ENCODE data around the gene TRPM3. TPM values are rescaled to one million over a fixed set of nuclear protein-coding genes. Genes with fewer than 3 reads are reported as not detected.

The TRPM3 gene
- total RNA-seq, 2 donors from 2014 or later: not detected

- no peak overlapping the region for H3K27ac Mint-ChIP-seq
- DNase-seq (no peak), ATAC-seq (replicated peaks in 1 of 2) (no peak)
- no peaks in the 10 kb centered on the region for H3K4me1 Mint-ChIP-seq (ENCODE audit: low read depth)
- no peak overlapping the region for H3K4me3 Mint-ChIP-seq
- no peaks in the 10 kb centered on the region for H3K27me3 Mint-ChIP-seq (ENCODE audit: low read depth)
- peaks cover 2 to 4% of the 10 kb centered on the region in 2 donors for H3K9me3 Mint-ChIP-seq
- no peaks in the 10 kb centered on the region for H3K36me3 Mint-ChIP-seq (ENCODE audit: insufficient read depth in 2 of 2)
These were observed 30.5 kb downstream of the TRPM3 start for GRCh38 chr9:71090896-71091295.

DNA sequence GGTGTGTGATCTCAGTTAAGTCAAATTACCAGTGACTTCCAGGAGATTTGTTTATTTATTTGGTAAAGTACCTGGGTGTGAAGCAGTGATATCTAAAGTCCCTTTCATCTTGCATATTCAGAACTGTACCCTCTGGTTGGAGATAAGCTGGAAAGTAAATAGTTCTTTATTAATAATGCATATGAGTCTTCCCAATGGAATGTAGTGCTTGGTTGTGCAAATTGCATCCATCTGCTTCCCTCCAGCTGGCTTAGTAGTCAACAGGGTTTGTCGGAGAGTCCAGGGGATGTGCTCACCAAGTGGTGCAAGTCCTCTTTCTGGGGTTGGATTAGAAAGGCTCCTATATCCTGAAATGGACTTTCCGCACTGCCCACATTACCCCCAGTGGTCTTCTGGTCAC is 42.0 kb downstream of the TRPM3 start:
- Mint-ChIP-seq H3K36me3 (ENCODE audit: insufficient read depth in 2 of 2) (no peaks in the 10 kb centered on the region), H3K27me3 (ENCODE audit: low read depth) (no peaks in the 10 kb centered on the region)
- DNase-seq: no peak

DNA sequence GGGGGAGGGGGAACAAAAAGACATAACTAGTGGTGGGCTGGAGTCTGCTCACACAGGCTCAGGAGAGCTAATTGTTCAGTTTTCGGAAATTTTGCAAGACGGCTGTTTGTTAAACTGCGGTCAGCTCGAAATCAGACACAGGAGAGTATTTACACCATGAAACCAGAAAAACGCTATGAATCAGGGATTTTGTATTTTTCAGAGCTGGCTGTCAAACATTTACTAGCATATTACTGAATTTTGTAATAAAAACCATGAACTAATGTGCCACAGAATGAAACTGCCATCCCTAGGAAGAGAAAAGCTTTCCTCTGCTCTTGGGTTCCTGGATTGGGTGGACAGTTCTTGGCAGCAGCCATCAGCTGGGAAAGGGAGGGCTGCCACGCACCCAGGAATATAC is 45.3 kb downstream of the TRPM3 start:
- Mint-ChIP-seq H3K4me3 (no peak overlapping the region), H3K4me1 (ENCODE audit: low read depth) (no peaks in the 10 kb centered on the region)
- no peak for ATAC-seq (replicated peaks in 1 of 2)

More for the DNA sequence above, 42.0 kb downstream of the TRPM3 start:
- H3K9me3 Mint-ChIP-seq: peaks cover 0 to 4% of the 10 kb centered on the region in 2 donors
- ATAC-seq (replicated peaks in 1 of 2): no peak
- H3K4me1 Mint-ChIP-seq (ENCODE audit: low read depth): no peaks in the 10 kb centered on the region
- no peak overlapping the region for H3K27ac Mint-ChIP-seq
- no peak overlapping the region for H3K4me3 Mint-ChIP-seq

GRCh38 chr9:71073494-71073893 is 47.9 kb downstream of the TRPM3 start:
- no peak overlapping the region for H3K4me3 Mint-ChIP-seq
- peaks cover 0 to 1% of the 10 kb centered on the region in 2 donors for H3K9me3 Mint-ChIP-seq
- H3K27ac Mint-ChIP-seq: no peak overlapping the region
- H3K27me3 Mint-ChIP-seq (ENCODE audit: low read depth): no peaks in the 10 kb centered on the region
- no peaks in the 10 kb centered on the region for H3K4me1 Mint-ChIP-seq (ENCODE audit: low read depth)
- DNase-seq (no peak), ATAC-seq (replicated peaks in 1 of 2) (no peak)
- H3K36me3 Mint-ChIP-seq (ENCODE audit: insufficient read depth in 2 of 2): no peaks in the 10 kb centered on the region

More for the DNA sequence above, 45.3 kb downstream of the TRPM3 start:
- no peaks in the 10 kb centered on the region for H3K36me3 Mint-ChIP-seq (ENCODE audit: insufficient read depth in 2 of 2)
- H3K27ac Mint-ChIP-seq: no peak overlapping the region
- H3K9me3 Mint-ChIP-seq: peaks cover 0 to 1% of the 10 kb centered on the region in 2 donors
- no peak for DNase-seq
- H3K27me3 Mint-ChIP-seq (ENCODE audit: low read depth): no peaks in the 10 kb centered on the region

DNA sequence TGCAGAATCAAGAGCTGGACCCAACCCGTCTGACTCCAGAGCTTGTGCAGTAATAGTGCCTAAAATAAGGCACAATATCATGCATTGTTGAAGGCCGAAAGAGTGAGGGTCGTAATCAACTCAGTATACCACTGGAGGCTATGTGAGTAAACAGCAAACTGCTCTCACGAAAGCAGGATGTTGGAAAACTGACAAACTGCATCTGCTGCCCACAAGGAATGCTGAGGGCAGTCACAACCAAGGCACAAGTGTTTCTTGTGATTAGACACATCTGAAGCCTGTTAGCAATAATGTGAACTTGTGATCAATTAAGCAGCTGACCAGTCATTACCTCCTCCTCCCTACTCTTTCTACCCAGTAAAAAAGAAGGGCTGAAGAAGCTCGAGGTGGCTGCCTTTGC is 48.8 kb downstream of the TRPM3 start:
- no peaks in the 10 kb centered on the region for H3K4me1 Mint-ChIP-seq (ENCODE audit: low read depth)
- peaks cover 0 to 1% of the 10 kb centered on the region in 2 donors for H3K9me3 Mint-ChIP-seq
- H3K36me3 Mint-ChIP-seq (ENCODE audit: insufficient read depth in 2 of 2): no peaks in the 10 kb centered on the region
- H3K27me3 Mint-ChIP-seq (ENCODE audit: low read depth): no peaks in the 10 kb centered on the region
- H3K27ac Mint-ChIP-seq: no peak overlapping the region
- H3K4me3 Mint-ChIP-seq: no peak overlapping the region
- ATAC-seq (replicated peaks in 1 of 2) (no peak), DNase-seq (no peak)

DNA sequence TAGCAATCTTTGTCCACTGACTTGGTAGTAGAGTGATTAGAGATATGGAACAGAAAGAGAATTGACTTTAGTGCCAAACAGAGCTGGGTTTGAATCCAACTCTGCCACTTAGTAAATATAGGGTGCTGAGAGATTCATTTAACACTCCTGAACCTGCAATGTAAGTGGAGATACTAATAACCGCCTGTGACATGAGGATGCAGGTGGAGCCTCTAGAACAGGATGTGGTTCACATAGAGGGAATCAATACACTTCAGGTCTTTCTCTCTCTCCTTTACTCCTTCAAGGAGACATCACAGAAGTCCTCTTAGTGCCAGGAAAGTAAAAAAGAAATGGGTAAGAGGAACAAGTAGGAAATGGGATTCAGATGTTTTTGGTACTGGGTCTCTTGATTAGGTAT is 49.8 kb downstream of the TRPM3 start:
- Mint-ChIP-seq H3K4me3 (no peak overlapping the region), H3K27ac (no peak overlapping the region), H3K36me3 (ENCODE audit: insufficient read depth in 2 of 2) (no peaks in the 10 kb centered on the region), H3K4me1 (ENCODE audit: low read depth) (no peaks in the 10 kb centered on the region), H3K9me3 (peaks cover 0 to 1% of the 10 kb centered on the region in 2 donors), H3K27me3 (ENCODE audit: low read depth) (no peaks in the 10 kb centered on the region)
- DNase-seq (no peak), ATAC-seq (replicated peaks in 1 of 2) (no peak)

DNA sequence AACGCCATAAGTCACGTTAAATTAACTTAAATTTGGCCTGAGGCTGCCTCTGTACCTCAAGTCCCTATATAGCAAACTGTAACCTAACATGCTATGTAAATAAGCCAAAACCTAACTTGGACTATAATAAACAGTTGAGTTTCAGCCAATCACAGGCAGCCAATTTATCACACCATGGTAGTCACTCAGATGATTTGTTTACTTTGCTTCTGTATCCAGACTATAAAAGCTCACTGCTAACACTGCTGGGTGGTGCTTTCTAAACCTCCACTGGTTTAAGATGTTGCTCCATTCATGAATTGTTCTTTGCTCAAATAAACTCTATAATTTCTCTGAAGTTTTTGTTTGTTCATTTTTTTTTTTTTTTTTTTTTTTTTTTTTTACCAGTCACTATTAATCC is 62.8 kb downstream of the TRPM3 start:
- Mint-ChIP-seq H3K27me3 (ENCODE audit: low read depth) (no peaks in the 10 kb centered on the region), H3K36me3 (ENCODE audit: insufficient read depth in 2 of 2) (no peaks in the 10 kb centered on the region), H3K4me3 (no peak overlapping the region), H3K4me1 (ENCODE audit: low read depth) (no peaks in the 10 kb centered on the region), H3K9me3 (no peaks in the 10 kb centered on the region), H3K27ac (no peak overlapping the region)
- DNase-seq (no peak), ATAC-seq (replicated peaks in 1 of 2) (no peak)

DNA sequence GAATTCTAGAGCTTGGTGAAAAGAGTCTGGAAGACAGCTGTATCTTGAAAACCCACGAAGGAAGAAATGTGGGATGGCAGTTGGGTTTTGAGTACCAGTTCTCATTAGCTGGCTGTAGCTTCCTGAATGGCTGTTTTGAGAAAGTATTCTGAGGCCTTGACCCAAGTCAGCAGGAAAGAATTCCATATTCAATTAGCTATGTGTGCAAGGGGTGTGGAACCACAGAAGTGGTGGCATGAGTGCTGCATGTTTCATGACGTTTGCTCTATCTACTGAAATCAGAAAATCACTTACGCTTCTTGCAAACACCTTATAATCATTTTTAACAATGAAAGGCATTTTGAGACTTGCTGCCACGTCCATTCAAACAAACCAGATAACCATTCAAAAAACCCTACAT is 69.1 kb downstream of the TRPM3 start:
- Mint-ChIP-seq H3K9me3 (no peaks in the 10 kb centered on the region), H3K27me3 (ENCODE audit: low read depth) (no peaks in the 10 kb centered on the region), H3K4me1 (ENCODE audit: low read depth) (no peaks in the 10 kb centered on the region), H3K4me3 (no peak overlapping the region), H3K27ac (no peak overlapping the region), H3K36me3 (ENCODE audit: insufficient read depth in 2 of 2) (no peaks in the 10 kb centered on the region)
- ATAC-seq (replicated peaks in 1 of 2) (no peak), DNase-seq (no peak)

DNA sequence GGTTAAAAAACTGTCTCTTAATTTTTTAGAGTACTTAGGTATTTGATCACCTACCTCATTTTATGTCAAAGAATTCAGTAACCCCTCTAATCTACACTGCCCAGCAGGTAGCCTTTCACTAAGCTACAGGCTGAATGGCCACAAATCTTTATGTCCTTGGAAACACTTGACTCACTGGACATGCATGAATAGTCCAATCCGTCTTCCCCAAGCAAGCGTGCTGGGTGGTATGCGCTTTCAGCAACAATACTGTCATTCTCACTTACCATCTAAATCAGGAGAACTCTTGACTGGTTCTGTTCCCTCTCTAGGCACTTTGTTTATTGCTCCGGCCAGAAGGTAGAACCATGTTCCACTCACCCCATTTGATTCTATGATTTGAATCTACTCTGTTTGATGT is 73.1 kb downstream of the TRPM3 start:
- Mint-ChIP-seq H3K27ac (no peak overlapping the region), H3K27me3 (ENCODE audit: low read depth) (no peaks in the 10 kb centered on the region), H3K4me3 (no peak overlapping the region), H3K36me3 (ENCODE audit: insufficient read depth in 2 of 2) (no peaks in the 10 kb centered on the region), H3K9me3 (no peaks in the 10 kb centered on the region), H3K4me1 (ENCODE audit: low read depth) (no peaks in the 10 kb centered on the region)
- ATAC-seq (replicated peaks in 1 of 2): no peak
- no peak for DNase-seq

GRCh38 chr9:71042448-71042990 is 78.9 kb downstream of the TRPM3 start:
- no peak overlapping the region for H3K4me3 Mint-ChIP-seq
- ATAC-seq (replicated peaks in 1 of 2): no peak

GRCh38 chr9:71037521-71037920 is 83.9 kb downstream of the TRPM3 start:
- no peaks in the 10 kb centered on the region for H3K9me3 Mint-ChIP-seq
- DNase-seq: no peak
- no peaks in the 10 kb centered on the region for H3K4me1 Mint-ChIP-seq (ENCODE audit: low read depth)
- H3K4me3 Mint-ChIP-seq: no peak overlapping the region
- H3K27ac Mint-ChIP-seq: no peak overlapping the region
- no peak for ATAC-seq (replicated peaks in 1 of 2)
- no peaks in the 10 kb centered on the region for H3K27me3 Mint-ChIP-seq (ENCODE audit: low read depth)
- H3K36me3 Mint-ChIP-seq (ENCODE audit: insufficient read depth in 2 of 2): no peaks in the 10 kb centered on the region

More at GRCh38 chr9:71042448-71042990, 78.9 kb downstream of the TRPM3 start:
- Mint-ChIP-seq H3K36me3 (ENCODE audit: insufficient read depth in 2 of 2) (no peaks in the 10 kb centered on the region), H3K27ac (no peak overlapping the region), H3K4me1 (ENCODE audit: low read depth) (no peaks in the 10 kb centered on the region), H3K9me3 (no peaks in the 10 kb centered on the region), H3K27me3 (ENCODE audit: low read depth) (no peaks in the 10 kb centered on the region)
- DNase-seq: no peak

DNA sequence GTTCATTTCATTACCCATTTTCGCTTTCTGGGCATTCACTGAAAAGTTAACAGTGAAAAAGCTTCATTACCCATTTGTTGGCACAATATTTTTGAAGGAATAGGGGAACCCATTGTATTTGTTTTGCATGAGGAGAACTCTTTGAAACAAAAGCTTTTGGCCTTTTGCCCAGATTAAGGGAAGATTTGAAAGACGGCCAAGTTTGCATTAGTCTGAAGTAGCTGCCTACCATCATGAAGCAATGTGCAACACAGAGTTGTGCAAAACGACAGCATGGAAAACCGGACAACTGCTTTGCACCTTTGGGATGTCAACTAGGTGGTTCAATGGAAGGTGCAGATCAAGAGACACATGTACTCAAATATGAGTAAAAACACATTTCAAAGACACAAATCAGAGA is 84.9 kb downstream of the TRPM3 start:
- no peak for DNase-seq
- H3K4me3 Mint-ChIP-seq: no peak overlapping the region
- no peaks in the 10 kb centered on the region for H3K36me3 Mint-ChIP-seq (ENCODE audit: insufficient read depth in 2 of 2)
- ATAC-seq (replicated peaks in 1 of 2): no peak
- H3K9me3 Mint-ChIP-seq: no peaks in the 10 kb centered on the region
- no peaks in the 10 kb centered on the region for H3K4me1 Mint-ChIP-seq (ENCODE audit: low read depth)
- no peaks in the 10 kb centered on the region for H3K27me3 Mint-ChIP-seq (ENCODE audit: low read depth)
- no peak overlapping the region for H3K27ac Mint-ChIP-seq

- H3K9me3 Mint-ChIP-seq: no peaks in the 10 kb centered on the region
- no peaks in the 10 kb centered on the region for H3K4me1 Mint-ChIP-seq (ENCODE audit: low read depth)
- H3K36me3 Mint-ChIP-seq (ENCODE audit: insufficient read depth in 2 of 2): no peaks in the 10 kb centered on the region
- H3K27me3 Mint-ChIP-seq (ENCODE audit: low read depth): no peaks in the 10 kb centered on the region
- DNase-seq (no peak), ATAC-seq (replicated peaks in 1 of 2) (no peak)
- H3K27ac Mint-ChIP-seq: no peak overlapping the region
- H3K4me3 Mint-ChIP-seq: no peak overlapping the region
These were observed 88.6 kb downstream of the TRPM3 start for GRCh38 chr9:71032779-71033178.

DNA sequence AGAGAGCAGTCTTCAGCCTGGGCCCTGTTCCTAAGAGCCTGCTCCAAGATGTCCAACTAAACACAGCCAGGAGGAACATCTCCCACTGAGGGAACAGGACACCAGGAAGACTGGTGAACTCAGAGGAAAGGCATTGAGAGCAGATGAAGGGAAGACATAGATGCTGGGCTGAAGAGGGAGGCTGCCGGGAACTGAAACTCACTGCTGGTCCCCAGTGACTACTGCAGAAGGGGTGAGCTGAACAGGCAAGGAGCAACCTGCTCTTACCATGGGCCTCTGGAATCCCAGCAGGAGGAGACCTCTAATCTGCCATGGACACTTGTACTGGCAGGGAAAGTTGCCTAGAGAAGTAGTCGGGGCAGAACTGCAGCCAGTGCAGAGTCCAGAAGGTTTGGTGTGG is 95.7 kb downstream of the TRPM3 start:
- H3K4me3 Mint-ChIP-seq: no peak overlapping the region
- H3K9me3 Mint-ChIP-seq: no peaks in the 10 kb centered on the region
- H3K27ac Mint-ChIP-seq: no peak overlapping the region
- ATAC-seq (replicated peaks in 1 of 2): no peak
- H3K4me1 Mint-ChIP-seq (ENCODE audit: low read depth): no peaks in the 10 kb centered on the region
- no peaks in the 10 kb centered on the region for H3K27me3 Mint-ChIP-seq (ENCODE audit: low read depth)
- H3K36me3 Mint-ChIP-seq (ENCODE audit: insufficient read depth in 2 of 2): peaks cover 0 to 2% of the 10 kb centered on the region in 2 donors
- DNase-seq: no peak
